Spleen (tissue), 11 donors: ENCODE measurements around the gene METRNL. TPM values are rescaled to one million over a fixed set of nuclear protein-coding genes. Genes with fewer than 3 reads are reported as not detected.
"Not testable (repeated sequence)": the region's sequence is repeated elsewhere in the genome, so short reads cannot be mapped to it uniquely, and the experiment has no call there.

Experiments
- DNase-seq: peaks from one replicate; pipeline ENCODE4 v3.0.0-alpha.2; 2020
- H3K27ac ChIP-seq, 8 donors: fragments of 200-600 bp; sonication (generic) in 7 of 8; 1 replicate in 4 of 8; 2 replicates in 4 of 8; pipeline versions ENCODE4 v1.5.0 to v1.8.0; 2016 to 2021; ENCODE audit warnings: inconsistent platforms in 4 of 8, mild to moderate bottlenecking in 4 of 8, moderate library complexity in 1 of 8
- H3K27me3 ChIP-seq, 7 donors: fragments of 200-600 bp; sonication (generic) in 6 of 7; replicated peaks in 1 of 7; 1 replicate in 4 of 7; 2 replicates in 3 of 7; pipeline versions ENCODE4 v1.5.0 to v1.8.0; 2016 to 2021; ENCODE audit warnings: inconsistent platforms in 3 of 7, mild to moderate bottlenecking in 1 of 7
- H3K36me3 ChIP-seq, 6 donors: fragments of 200-600 bp; sonication (generic) in 5 of 6; 1 replicate in 4 of 6; 2 replicates in 2 of 6; pipeline versions ENCODE4 v1.5.0 to v1.8.0; 2016 to 2021; ENCODE audit warnings: inconsistent platforms in 2 of 6
- H3K4me1 ChIP-seq, 6 donors: fragments of 200-600 bp; sonication (generic) in 5 of 6; 1 replicate in 3 of 6; 2 replicates in 3 of 6; pipeline versions ENCODE4 v1.5.0 to v1.8.0; 2016 to 2021; ENCODE audit warnings: inconsistent platforms in 3 of 6
- H3K4me3 ChIP-seq, 8 donors: fragments of 200-600 bp; sonication (generic) in 7 of 8; 1 replicate in 4 of 8; 2 replicates in 4 of 8; pipeline versions ENCODE4 v1.5.0 to v1.8.0; 2016 to 2021; ENCODE audit warnings: inconsistent platforms in 4 of 8, mild to moderate bottlenecking in 4 of 8, moderate library complexity in 2 of 8
- H3K9me3 ChIP-seq, 8 donors: fragments of 200-600 bp; sonication (generic) in 7 of 8; 1 replicate in 4 of 8; 2 replicates in 4 of 8; pipeline versions ENCODE4 v1.5.0 to v1.8.0; 2016 to 2021; ENCODE audit warnings: inconsistent platforms in 4 of 8
- CTCF ChIP-seq, 11 experiments: fragments of 200-600 bp in 7 of 11; fragments of 450-650 bp in 4 of 11; sonication (generic) in 4 of 11; IDR thresholded peaks in 8 of 11; conservative IDR thresholded peaks in 3 of 11; 1 replicate in 7 of 11; 2 replicates in 4 of 11; pipeline versions ENCODE4 v1.4.0 to v1.8.0; 2016 to 2021; ENCODE audit warnings: antibody characterized with exemption in 11 of 11, inconsistent platforms in 4 of 11, mild to moderate bottlenecking in 1 of 11
- POLR2A ChIP-seq, 3 donors: fragments of 450-650 bp; IDR thresholded peaks; one replicate each; pipeline ENCODE4 v1.5.1; 2017; ENCODE audit warnings: antibody characterized with exemption in 3 of 3, mild to moderate bottlenecking in 1 of 3
- POLR2AphosphoS5 ChIP-seq, 3 donors: sonication (generic); formaldehyde crosslinking; IDR thresholded peaks; one replicate each; pipeline ENCODE4 v1.5.1; 2017; ENCODE audit warnings: antibody characterized with exemption in 3 of 3
- WGBS, 5 donors: extraction: QIAGEN DNeasy Blood & Tissue Kit in 3 of 5; methylation state at CpG; one replicate each; pipeline versions ENCODE4 v1.1.5 to v1.1.7; 2013 to 2018; 5-methylcytosine and 5-hydroxymethylcytosine counted together
- intact Hi-C: fragments of 100-400 bp; cut with DNase I; formaldehyde crosslinking; loops from one replicate; pipeline ENCODE4 v1.15.0; 2023; ENCODE audit warnings: low total_unique reads
- polyA plus RNA-seq, 3 donors: library from polyadenylated mRNA; stranded (reverse); fragments of 200-250 nt; gene quantifications; one replicate each; pipeline ENCODE4 v1.2.1, GENCODE V29; 2013
- total RNA-seq, 7 donors: library from RNA; depleted of rRNA in 3 of 7; stranded (reverse); fragments of >200 nt in 3 of 7; fragmentation: NEBNext Ultra II Directional in 4 of 7; extraction: Animal tissue kit (Norgen Biotek cat#: 25700) in 4 of 7; gene quantifications; one replicate each; pipeline versions ENCODE4 v1.1.0 to v1.2.1, GENCODE V29; 2016 to 2021
- donor health status: healthy with polysubstance abuse.
- donor health status: DM: no; HTN: no; CAD: no; lungs with moderate emphysema.
- donor health status: DM: no; HTN: no; CAD: no.
- donor health status: Bipolar disorder and iron deficiency.
- donor health status: healthy.
- donor health status: DM: no; HTN: no; CAD: no.
- donor health status: DM: yes; HTN: yes; CAD: no.

Gene METRNL
- total and polyA plus RNA-seq, 10 donors: 14.7 to 51.2 (median 35.0) TPM

GRCh38 chr17:83136156-83136555, 56.7 kb downstream of the METRNL start:
- H3K9me3 ChIP-seq: no peaks in the 10 kb centered on the region
- no peak overlapping the region for H3K27ac ChIP-seq
- 76 to 91% (median 86%) methylated on average over 13 of the region's 13 CpGs for WGBS, 5 donors
- no peaks in the 10 kb centered on the region for H3K36me3 ChIP-seq
- no peak for TF ChIP-seq POLR2AphosphoS5 (IDR thresholded peaks at IDR 0.05)
- peaks cover 0 to 21% (median 5%) of the 10 kb centered on the region in 7 donors for H3K27me3 ChIP-seq
- H3K4me1 ChIP-seq: no peaks in the 10 kb centered on the region
- intact Hi-C loops: no loop called here
- peak; percentile 59 for DNase-seq
- no peak overlapping the region for H3K4me3 ChIP-seq

- Histone ChIP-seq H3K4me3 (no peak overlapping the region), H3K36me3 (no peaks in the 10 kb centered on the region), H3K4me1 (no peaks in the 10 kb centered on the region), H3K9me3 (peaks cover 0 to under 1% (median 0%) of the 10 kb centered on the region in 8 donors), H3K27me3 (peaks cover 0 to 21% (median 5%) of the 10 kb centered on the region in 7 donors), H3K27ac (no peak overlapping the region)
- TF ChIP-seq POLR2AphosphoS5 (IDR thresholded peaks at IDR 0.05): no peak
- no peak for TF ChIP-seq CTCF (IDR thresholded peaks at IDR 0.05 in 8 of 11, conservative IDR thresholded peaks at IDR 0.05 in 3 of 11)
- no peak for TF ChIP-seq POLR2A (IDR thresholded peaks at IDR 0.05)
- DNase-seq: peak; percentile 40
- intact Hi-C loops: no loop called here
- WGBS, 5 donors: 82 to 89% (median 88%) methylated on average over 16 of the region's 16 CpGs
Observed at GRCh38 chr17:83136931-83137330, 57.5 kb downstream of the METRNL start.

- H3K36me3 ChIP-seq: no peaks in the 10 kb centered on the region
- peak; percentile 51 for DNase-seq
- TF ChIP-seq POLR2A (IDR thresholded peaks at IDR 0.05) (no peak), CTCF (IDR thresholded peaks at IDR 0.05 in 8 of 11, conservative IDR thresholded peaks at IDR 0.05 in 3 of 11) (no peak), POLR2AphosphoS5 (IDR thresholded peaks at IDR 0.05) (no peak)
Observed at GRCh38 chr17:83137523-83137922, 58.1 kb downstream of the METRNL start.

GRCh38 chr17:83138820-83139219, 59.4 kb downstream of the METRNL start:
- intact Hi-C loops: no loop called here
- H3K4me1 ChIP-seq: no peaks in the 10 kb centered on the region
- no peak overlapping the region for H3K4me3 ChIP-seq
- no peaks in the 10 kb centered on the region for H3K36me3 ChIP-seq
- H3K27me3 ChIP-seq: peaks cover 0 to 21% (median 5%) of the 10 kb centered on the region in 7 donors
- DNase-seq: no peak
- TF ChIP-seq POLR2A (IDR thresholded peaks at IDR 0.05) (no peak), POLR2AphosphoS5 (IDR thresholded peaks at IDR 0.05) (no peak), CTCF (IDR thresholded peaks at IDR 0.05 in 8 of 11, conservative IDR thresholded peaks at IDR 0.05 in 3 of 11) (no peak)
- peaks cover 0 to 13% (median 8%) of the 10 kb centered on the region in 8 donors for H3K9me3 ChIP-seq
- H3K27ac ChIP-seq: no peak overlapping the region
- 71 to 89% (median 86%) methylated on average over 3 of the region's 3 CpGs for WGBS, 5 donors

More at GRCh38 chr17:83137523-83137922, 58.1 kb downstream of the METRNL start:
- H3K9me3 ChIP-seq: peaks cover 0 to 7% (median 4%) of the 10 kb centered on the region in 8 donors
- no peak overlapping the region for H3K27ac ChIP-seq
- H3K4me1 ChIP-seq: no peaks in the 10 kb centered on the region
- no peak overlapping the region for H3K4me3 ChIP-seq
- WGBS, 5 donors: 70 to 85% (median 81%) methylated on average over 8 to 9 of the region's 9 CpGs
- intact Hi-C loops: no loop called here
- peaks cover 0 to 21% (median 5%) of the 10 kb centered on the region in 7 donors for H3K27me3 ChIP-seq

GRCh38 chr17:83139541-83140248, 60.3 kb downstream of the METRNL start:
- H3K27ac ChIP-seq, DNase-seq, H3K4me1 ChIP-seq, H3K36me3 ChIP-seq, intact Hi-C loops, H3K4me3 ChIP-seq: not testable (repeated sequence)
- 89 to 93% (median 91%) methylated on average over 8 to 28 of the region's 31 CpGs for WGBS, 5 donors
- H3K9me3 ChIP-seq: peaks cover 0 to 13% (median 8%) of the 10 kb centered on the region in 8 donors
- H3K27me3 ChIP-seq: peaks cover 0 to 21% (median 5%) of the 10 kb centered on the region in 7 donors

- H3K27ac ChIP-seq, H3K36me3 ChIP-seq, H3K4me1 ChIP-seq, intact Hi-C loops, DNase-seq, H3K4me3 ChIP-seq: not testable (repeated sequence)
- H3K27me3 ChIP-seq: peaks cover 0 to 21% (median 5%) of the 10 kb centered on the region in 7 donors
- peaks cover 0 to 13% (median 8%) of the 10 kb centered on the region in 8 donors for H3K9me3 ChIP-seq
- 89 to 96% (median 94%) methylated on average over 6 to 13 of the region's 13 CpGs for WGBS, 5 donors
Observed at GRCh38 chr17:83140249-83140566, 60.8 kb downstream of the METRNL start.
